ENCODE data around the gene POU6F2. TPM values are rescaled to one million over a fixed set of nuclear protein-coding genes. Genes with fewer than 3 reads are reported as not detected.

Gene POU6F2
- total RNA-seq, 3 donors from 2014 or later: under 0.01 TPM; not detected in 2

DNA sequence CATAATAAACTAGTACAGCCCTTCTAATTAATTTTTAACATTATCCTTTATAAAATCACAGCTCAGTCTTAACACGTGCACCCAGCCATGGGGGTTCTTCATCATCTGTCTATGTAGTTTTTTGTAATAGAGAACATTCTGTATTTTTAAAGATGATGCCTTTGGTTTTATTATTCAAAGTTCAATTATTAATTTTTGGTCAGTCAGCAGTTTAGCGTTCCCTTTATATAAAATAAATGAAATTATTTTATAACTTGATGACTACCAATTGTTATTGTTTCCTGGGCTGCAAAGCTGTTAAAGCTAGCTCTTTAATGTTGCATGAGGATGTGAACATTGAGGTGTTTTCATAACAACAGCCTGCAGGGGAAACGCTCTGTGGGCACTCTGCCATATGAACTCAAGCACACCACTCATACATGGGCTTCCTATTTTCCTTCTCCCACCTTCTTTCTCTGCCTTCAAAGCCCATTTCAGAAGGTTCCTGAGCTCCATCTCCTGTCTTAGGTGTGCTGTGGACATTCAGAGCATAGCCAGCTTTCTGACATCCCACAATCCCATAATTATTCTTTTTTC is 416.5 kb downstream of the POU6F2 start:
- no peak overlapping the region for H3K4me3 ChIP-seq
- intact Hi-C loops (cut with DNase I; ENCODE audit: low total_unique reads): no loop called here
- no peaks in the 10 kb centered on the region for H3K4me1 ChIP-seq
- no peak for DNase-seq (ENCODE audit: low spot score in 2 of 2)
- no peak for TF ChIP-seq POLR2A (IDR thresholded peaks at IDR 0.05)
- no peak for TF ChIP-seq POLR2AphosphoS5 (IDR thresholded peaks at IDR 0.05)
- TF ChIP-seq, protein P1, sequence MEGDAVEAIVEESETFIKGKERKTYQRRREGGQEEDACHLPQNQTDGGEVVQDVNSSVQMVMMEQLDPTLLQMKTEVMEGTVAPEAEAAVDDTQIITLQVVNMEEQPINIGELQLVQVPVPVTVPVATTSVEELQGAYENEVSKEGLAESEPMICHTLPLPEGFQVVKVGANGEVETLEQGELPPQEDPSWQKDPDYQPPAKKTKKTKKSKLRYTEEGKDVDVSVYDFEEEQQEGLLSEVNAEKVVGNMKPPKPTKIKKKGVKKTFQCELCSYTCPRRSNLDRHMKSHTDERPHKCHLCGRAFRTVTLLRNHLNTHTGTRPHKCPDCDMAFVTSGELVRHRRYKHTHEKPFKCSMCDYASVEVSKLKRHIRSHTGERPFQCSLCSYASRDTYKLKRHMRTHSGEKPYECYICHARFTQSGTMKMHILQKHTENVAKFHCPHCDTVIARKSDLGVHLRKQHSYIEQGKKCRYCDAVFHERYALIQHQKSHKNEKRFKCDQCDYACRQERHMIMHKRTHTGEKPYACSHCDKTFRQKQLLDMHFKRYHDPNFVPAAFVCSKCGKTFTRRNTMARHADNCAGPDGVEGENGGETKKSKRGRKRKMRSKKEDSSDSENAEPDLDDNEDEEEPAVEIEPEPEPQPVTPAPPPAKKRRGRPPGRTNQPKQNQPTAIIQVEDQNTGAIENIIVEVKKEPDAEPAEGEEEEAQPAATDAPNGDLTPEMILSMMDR (IDR thresholded peaks at IDR 0.05): no peak
- H3K27ac ChIP-seq: no peak overlapping the region
- no peaks in the 10 kb centered on the region for H3K36me3 ChIP-seq
- peaks cover 0 to 9% of the 10 kb centered on the region in 2 donors for H3K27me3 ChIP-seq
- H3K9me3 ChIP-seq: no peaks in the 10 kb centered on the region

DNA sequence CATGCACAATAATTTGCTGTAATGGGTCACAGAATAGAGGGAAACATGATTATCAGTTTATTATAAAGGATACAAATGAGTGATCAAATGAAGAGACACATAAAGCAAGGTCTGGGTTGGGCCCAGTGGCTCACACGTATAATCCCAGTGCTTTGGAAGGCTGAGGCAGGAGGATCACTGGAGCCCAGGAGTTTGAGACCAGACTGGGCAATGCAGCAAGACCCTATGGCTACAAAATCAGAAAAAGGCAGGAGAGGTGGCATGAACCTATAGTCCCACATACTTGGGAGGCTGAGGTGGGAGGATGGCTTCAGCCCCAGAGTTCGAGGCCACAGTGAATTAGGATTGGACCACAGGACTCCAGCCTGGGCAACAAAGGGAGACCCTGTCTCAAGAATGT is 421.7 kb downstream of the POU6F2 start:
- Histone ChIP-seq H3K4me1 (no peaks in the 10 kb centered on the region), H3K27me3 (peaks cover 0 to 3% of the 10 kb centered on the region in 2 donors), H3K36me3 (no peaks in the 10 kb centered on the region), H3K9me3 (no peaks in the 10 kb centered on the region), H3K4me3 (no peak overlapping the region), H3K27ac (no peak overlapping the region)
- intact Hi-C loops (cut with DNase I; ENCODE audit: low total_unique reads): no loop called here
- no peak for DNase-seq (ENCODE audit: low spot score in 2 of 2)
- TF ChIP-seq POLR2A (IDR thresholded peaks at IDR 0.05) (no peak), POLR2AphosphoS5 (IDR thresholded peaks at IDR 0.05) (no peak)
- TF ChIP-seq, protein P1 (IDR thresholded peaks at IDR 0.05): no peak

DNA sequence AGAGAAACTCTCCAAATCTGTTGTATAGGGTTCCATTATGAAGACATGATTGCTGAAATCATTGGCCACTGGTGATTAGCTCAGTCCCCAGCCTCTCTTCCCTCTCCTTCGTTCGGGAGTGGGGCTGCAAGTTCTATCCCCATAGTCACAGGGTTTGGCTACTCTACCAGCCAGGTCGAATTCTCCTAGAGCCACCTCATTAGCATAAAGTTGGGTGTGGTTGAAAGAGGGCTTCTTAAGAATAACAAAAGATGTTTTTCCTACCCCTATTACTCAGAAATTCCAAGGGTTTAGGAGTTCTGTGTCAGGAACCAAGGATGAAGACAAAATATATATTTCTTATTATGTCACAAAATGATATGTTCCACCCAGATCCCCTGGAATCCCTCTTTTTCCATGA is 422.3 kb downstream of the POU6F2 start:
- Histone ChIP-seq H3K27ac (no peak overlapping the region), H3K4me1 (no peaks in the 10 kb centered on the region), H3K27me3 (peaks cover 0 to 3% of the 10 kb centered on the region in 2 donors), H3K36me3 (no peaks in the 10 kb centered on the region), H3K4me3 (no peak overlapping the region), H3K9me3 (no peaks in the 10 kb centered on the region)
- no peak for DNase-seq (ENCODE audit: low spot score in 2 of 2)
- intact Hi-C loops (cut with DNase I; ENCODE audit: low total_unique reads): no loop called here
- TF ChIP-seq POLR2AphosphoS5 (IDR thresholded peaks at IDR 0.05): no peak
- TF ChIP-seq, protein P1 (IDR thresholded peaks at IDR 0.05): no peak
- no peak for TF ChIP-seq POLR2A (IDR thresholded peaks at IDR 0.05)

DNA sequence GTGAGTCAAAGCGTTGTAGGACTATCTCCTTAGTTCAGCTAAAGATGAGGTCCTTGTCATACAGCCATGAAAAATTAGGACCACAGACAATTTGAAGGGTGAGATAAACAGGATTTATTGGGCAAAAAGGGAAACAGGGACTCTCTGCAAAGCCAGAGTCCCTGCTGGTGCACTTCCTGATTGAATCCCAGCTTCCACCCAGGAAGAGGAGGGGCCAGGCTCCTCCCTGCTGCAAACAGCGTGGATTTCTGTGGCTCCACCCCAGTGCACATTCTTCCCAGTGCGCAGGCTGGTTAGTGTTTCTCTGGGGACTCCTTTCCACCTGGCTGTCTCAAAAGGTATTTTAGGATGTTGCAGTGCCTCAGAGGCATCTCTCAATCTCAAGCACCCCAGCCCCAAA is 423.1 kb downstream of the POU6F2 start:
- TF ChIP-seq POLR2A (IDR thresholded peaks at IDR 0.05) (no peak), POLR2AphosphoS5 (IDR thresholded peaks at IDR 0.05) (no peak)
- TF ChIP-seq, protein P1 (IDR thresholded peaks at IDR 0.05): no peak
- Histone ChIP-seq H3K4me3 (no peak overlapping the region), H3K27me3 (no peaks in the 10 kb centered on the region), H3K36me3 (no peaks in the 10 kb centered on the region), H3K9me3 (no peaks in the 10 kb centered on the region), H3K27ac (no peak overlapping the region), H3K4me1 (no peaks in the 10 kb centered on the region)
- no peak for DNase-seq (ENCODE audit: low spot score in 2 of 2)
- intact Hi-C loops (cut with DNase I; ENCODE audit: low total_unique reads): no loop called here

DNA sequence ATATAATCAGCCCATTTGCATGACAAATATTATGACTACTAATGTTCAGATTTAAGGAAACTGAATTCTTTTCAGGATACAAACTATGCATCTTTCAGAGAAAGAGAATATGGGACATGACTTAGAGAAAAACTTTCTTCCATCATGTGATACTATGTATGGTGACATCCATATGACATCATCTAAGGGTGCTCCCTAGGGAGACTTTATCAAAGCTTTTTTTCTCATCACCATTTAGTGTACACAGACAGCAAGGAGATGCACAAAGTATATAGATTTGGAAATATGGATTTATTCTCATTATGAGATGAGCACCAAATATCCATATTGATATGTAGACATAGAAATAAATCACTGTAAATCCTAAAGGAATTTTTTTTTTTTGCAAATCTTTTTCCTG is 424.3 kb downstream of the POU6F2 start:
- Histone ChIP-seq H3K4me1 (no peaks in the 10 kb centered on the region), H3K27ac (no peak overlapping the region), H3K9me3 (no peaks in the 10 kb centered on the region), H3K27me3 (no peaks in the 10 kb centered on the region), H3K36me3 (no peaks in the 10 kb centered on the region), H3K4me3 (no peak overlapping the region)
- TF ChIP-seq, protein P1 (IDR thresholded peaks at IDR 0.05): no peak
- TF ChIP-seq POLR2AphosphoS5 (IDR thresholded peaks at IDR 0.05) (no peak), POLR2A (IDR thresholded peaks at IDR 0.05) (no peak)
- DNase-seq (ENCODE audit: low spot score in 2 of 2): no peak
- intact Hi-C loops (cut with DNase I; ENCODE audit: low total_unique reads): no loop called here

Data from breast epithelium (tissue), 4 donors.